Left lobe of liver (tissue), 2 donors: ENCODE data around the gene OLA1. TPM values are rescaled to one million over a fixed set of nuclear protein-coding genes. Genes with fewer than 3 reads are reported as not detected.

Experiments used
- ATAC-seq: fragments of 200-7000 bp; cut with Tn5 transposase; one replicate; pipeline ENCODE4 v1.9.1; 2020; ENCODE audit warnings: mild to moderate bottlenecking, moderate library complexity
- DNase-seq: peaks from one replicate; pipeline ENCODE4 v3.0.0-alpha.2; 2020; ENCODE audit warnings: low spot score
- total RNA-seq: library from RNA; stranded (reverse); gene quantifications from one replicate; pipeline ENCODE4 v1.2.1, GENCODE V29; 2021
- donor health status: DM: no; HTN: no; CAD: no; lungs with moderate emphysema.
- donor health status: DM: no; HTN: yes; CAD: no.

The OLA1 gene
- total RNA-seq, 1 donor from 2014 or later, result 20.0 TPM

DNA sequence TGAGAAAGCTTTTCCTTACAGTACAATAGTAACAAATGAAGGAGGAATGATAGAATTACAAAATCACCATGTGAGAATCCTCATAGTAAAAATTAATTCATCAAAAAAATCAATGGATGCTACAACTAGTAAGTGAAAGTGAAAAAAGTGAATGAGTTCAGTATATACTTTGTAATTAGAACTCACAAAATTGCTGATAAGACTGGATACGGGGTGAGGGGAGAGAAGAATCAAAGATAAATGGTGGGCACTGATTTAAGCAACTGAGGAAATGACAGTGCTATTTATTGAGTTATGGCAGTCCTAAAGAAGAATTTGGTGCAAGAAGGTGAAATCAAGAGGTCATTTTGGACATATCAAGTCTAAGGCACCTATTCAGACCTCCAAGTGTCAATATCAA lies 20.6 kb downstream of the OLA1 start:
- DNase-seq, result no peak
- ATAC-seq, result no peak

DNA sequence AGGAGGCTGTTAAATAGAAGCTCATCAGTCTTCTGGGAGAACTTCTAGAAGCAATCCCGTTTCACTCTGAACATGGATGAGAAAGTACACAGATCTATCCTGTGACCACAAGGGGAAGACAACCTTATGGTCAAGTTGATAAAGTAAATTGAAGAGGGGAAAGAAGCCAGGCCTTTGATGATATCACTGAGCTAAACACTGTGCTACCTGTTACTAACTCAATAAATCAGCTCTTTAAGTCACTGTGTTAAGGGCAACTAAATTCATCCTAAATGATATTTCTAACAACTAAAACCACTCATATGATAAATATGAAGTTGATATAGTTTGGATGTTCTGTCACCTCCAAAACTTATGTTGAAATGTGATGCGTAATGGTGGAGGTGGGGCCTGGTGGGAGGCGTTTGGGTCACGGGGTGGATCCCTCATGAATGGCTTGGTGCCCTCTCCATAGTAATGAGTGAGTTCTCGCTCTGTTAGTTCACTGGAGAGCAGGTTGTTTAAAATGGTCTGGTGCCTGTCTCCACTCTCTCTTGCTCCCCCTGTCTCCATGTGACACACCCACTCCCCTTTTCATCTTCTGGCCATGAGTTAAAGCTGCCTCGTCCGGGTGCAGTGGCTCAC lies 23.6 kb downstream of the OLA1 start:
- ATAC-seq (no peak), DNase-seq (no peak)

DNA sequence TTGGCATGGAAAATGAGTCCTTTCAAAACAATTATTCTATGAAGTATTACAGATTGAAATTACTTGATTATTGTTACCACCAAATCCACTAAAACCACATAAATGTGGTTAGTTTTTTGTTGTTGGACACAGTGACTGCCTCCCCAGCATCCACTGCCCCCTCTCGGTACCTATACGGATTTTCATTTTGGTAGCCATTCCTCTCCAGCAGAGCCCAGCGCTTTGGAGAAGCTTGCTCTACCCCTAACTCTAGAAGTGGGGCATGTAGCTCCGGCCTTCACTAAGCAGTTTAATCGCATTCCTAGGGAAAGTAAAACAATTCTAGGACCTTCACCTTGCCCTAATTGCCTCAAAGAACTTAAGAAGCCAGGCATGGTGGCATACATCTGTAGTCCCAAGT lies 24.2 kb downstream of the OLA1 start:
- ATAC-seq (no peak), DNase-seq (no peak)

DNA sequence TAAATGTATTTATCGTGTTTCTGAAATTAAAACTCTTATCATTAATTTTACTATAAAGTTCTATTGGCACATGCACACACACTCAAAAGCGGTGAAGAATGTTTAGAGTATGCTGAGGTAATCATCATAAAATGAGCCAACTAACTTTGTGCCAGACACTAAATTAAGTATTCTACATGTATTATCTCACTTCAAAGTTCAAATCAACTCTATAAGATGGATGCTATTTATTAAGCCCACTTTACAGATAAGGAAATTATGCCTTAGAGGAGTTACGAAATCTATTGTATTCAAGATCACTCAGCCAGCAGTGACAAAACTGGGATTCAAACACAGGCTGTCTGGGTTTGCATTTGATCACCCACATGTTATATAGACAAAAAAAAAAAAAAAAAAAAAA lies 24.9 kb downstream of the OLA1 start:
- no peak for ATAC-seq
- no peak for DNase-seq

DNA sequence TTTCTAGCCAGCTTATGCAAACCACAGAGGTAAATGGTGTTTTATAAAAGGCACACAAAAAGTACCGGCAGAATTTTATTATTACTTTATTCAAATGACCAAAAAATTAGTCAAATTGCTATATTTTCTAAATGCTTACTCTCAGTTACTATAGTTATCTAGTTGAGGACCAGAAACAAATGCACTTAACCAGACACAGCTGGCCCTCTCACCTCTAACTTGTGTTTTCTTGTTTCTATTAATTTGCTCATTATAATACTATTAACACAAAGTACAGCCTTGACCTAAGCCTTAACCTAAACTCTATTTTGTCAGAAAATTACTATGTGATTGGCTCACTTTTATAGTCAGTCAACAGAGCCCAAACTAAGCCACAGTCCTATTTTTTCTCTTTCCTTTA lies 26.2 kb downstream of the OLA1 start:
- no peak for DNase-seq

DNA sequence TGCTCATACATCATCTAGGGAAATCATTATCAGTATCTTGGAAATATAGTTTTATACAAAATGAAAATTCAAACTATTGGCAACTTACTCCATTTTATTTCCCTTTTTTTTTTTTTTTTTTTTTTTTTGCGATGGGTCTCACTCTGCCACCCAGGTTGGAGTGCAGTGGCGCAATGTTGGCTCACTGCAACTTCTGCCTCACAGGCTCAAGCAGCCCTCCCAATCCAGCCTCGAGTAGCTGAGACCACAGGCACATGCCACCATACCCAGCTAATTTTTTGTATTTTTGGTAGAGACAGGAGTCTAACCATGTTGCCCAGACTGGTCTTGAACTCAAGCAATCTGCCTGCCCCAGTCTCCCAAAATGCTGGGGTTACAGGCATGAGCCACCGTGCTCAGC lies 29.0 kb downstream of the OLA1 start:
- ATAC-seq, result no peak
- DNase-seq, result no peak

More for the DNA sequence above, 26.2 kb downstream of the OLA1 start:
- ATAC-seq, result no peak

DNA sequence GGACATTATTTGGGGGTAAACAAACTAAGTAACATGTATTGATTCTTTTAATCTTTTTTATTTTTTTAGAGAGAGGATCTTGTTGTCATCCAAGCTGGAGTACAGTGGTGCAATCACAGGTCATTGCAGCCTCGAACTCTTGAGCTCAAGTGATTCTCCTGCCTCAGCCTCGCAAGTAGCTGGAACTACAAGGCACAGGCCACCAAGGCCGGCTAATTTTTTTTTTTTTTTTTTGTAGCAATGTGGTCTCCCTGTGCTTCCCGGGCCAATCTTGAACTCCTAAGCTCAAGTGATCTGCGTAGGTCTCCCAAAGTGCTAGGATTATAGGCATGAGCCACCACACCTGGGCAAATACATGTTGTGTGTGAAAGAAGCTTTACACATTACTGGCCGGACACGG lies 29.6 kb downstream of the OLA1 start:
- no peak for ATAC-seq
- no peak for DNase-seq

DNA sequence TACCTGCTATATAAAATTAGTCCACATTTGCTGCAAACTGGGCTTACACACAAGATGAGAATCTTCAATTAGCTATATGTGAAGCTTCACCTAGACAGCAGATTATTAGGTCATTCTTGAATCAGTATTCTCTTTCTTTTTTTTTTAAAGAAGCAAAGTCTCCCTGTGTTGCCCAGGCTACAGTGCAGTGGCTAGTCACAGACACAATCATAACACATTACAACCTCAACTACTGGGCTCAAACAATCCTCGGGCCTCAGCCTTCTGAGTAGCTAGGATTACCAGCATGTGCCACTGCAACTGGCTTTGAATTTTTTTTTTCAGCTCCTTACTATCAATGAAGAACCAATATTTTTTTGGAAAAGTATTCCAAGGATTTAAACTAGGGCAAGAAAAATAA lies 30.5 kb downstream of the OLA1 start:
- ATAC-seq, result no peak
- no peak for DNase-seq

DNA sequence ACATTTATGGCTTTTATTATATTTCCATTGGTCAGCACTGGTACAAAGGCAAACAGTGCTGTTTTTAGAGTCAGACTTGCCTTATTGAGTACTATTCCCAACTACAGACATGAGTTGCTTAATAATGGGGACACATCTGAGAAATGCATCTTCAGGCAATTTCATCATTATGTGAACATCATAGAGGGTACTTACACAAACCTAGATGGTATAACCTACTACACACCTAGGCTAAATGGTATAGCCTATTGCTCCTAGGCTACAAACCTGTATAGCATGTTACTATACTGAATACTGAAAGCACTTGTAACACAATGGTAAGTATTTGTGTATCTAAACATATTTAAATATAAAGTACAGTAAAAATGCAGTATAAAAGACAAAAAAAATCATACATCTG lies 36.4 kb downstream of the OLA1 start:
- DNase-seq (no peak), ATAC-seq (no peak)

DNA sequence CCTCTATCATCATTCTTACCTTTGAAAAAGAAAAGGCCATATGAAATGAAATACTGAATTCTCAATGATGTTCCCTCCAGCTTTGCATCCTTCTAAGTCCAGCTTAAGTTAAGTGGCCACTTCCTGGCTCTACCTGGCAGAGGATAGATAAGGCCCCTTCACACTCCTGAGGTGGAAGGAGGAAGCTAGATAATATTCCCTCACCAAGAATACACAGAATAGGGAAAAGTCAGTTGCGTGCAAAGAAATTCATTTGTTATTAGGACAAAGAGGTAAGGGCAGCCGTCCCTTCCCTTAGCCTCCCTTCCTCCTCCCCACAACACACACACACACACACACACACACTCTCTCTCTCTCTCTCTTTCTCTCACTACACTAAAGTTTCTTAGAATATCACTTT lies 37.5 kb downstream of the OLA1 start:
- no peak for DNase-seq
- ATAC-seq, result no peak

DNA sequence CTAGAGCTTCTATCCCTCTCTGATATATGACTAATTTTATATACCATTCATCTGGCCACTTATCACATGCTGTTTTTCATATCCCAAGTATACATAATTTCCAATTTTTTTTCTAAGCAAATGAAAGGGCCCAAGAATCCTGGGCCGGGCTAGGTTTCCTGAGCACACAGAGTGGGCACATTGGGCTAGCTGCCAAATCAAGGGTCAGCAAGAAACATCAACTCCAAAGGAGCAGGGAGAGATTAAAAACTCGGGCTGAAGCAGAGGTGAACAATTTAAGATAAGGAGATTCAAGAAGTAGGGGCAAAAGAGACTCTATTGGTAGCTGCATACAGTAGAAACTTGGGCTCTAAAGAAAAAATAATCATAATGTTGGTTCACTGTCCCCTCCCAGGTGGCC lies 39.0 kb downstream of the OLA1 start:
- ATAC-seq, result no peak
- no peak for DNase-seq

DNA sequence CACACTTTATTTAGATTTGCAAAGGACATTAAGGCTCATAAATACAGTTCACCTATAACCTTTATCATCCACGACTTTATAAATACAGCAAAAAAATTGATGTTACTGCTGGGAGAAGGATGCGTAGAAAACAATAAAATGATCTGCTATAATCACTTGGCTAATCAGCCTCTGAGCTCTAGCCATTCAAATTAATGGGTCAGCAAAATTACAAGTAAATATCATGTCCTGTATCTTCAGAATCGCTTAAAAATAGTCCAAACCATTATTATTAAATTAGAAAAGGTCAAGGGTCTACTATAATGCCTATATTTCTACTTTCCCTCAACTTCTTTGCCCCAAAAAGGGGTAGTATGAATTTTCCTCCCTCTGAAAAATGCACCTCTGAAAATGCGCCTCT lies 40.3 kb downstream of the OLA1 start:
- no peak for DNase-seq
- ATAC-seq, result no peak

DNA sequence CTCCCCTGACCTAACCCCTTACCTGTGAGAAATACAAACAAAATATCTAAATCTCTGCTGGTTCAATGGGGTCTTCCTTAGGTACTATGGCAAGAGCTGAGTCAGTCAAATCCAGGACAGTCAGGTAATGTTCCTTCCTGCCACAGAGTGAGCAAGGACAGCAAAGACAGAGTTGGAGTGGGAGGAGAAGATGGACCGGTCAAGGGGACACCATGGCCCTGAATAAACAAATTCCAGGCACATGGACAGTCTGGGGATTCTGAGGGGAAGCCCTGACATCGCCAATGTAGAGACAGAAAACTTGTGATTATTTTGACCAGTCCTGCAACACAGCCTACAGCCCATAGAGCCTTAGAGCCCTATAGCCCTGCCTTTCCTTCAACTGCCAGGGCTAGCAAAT lies 42.8 kb downstream of the OLA1 start:
- ATAC-seq (no peak), DNase-seq (no peak)

DNA sequence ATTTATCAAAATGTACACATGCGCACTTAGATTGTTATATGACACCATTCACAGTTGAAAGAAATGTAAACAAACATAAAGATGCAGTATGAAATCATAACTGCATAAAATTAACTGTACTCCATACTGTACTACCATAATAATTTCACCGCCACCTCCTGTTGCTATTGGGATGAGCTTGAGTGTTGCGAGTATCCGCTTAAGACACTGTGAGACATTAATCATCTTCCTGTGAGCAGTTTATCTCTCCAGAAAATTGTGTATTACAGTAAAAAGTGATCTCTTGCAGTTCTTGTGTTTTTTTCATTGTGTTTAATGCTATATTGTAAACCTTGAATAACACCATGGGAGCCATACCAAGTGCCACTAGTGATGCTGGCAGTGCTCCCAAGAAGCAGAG lies 46.1 kb downstream of the OLA1 start:
- ATAC-seq (no peak), DNase-seq (no peak)

DNA sequence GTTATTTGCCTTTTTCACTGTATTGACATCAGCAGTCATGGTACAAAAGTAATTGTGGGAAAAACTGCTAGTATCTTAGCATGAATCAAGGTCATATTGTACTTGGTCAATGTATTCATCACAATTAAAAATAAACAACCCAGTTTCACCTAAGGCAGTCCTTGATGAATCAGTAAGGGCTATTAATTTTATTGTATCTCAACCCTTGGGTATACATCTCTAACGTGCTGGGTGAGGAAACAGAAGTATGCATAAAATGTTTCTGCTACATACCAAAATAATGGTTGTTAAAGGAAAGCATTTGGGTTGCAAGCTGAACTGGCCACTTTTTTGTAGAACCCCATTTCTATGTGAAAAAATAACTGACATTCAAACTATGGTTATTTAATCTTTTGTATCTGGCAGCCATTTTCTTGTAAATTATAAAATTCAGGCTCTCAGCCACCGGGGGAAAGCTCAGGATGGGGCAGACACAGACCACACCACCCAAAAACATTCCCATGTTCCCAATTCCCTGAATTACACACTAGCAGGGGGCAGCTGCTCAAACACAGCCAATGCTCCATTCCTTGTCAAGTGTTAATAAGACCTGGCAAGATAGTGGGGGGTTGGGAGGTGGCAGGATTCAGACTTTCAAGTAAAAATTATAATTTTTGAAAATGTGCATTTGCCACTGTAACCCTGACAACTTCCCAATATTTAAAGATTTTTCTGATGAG lies 49.3 kb downstream of the OLA1 start:
- ATAC-seq (no peak), DNase-seq (no peak)

DNA sequence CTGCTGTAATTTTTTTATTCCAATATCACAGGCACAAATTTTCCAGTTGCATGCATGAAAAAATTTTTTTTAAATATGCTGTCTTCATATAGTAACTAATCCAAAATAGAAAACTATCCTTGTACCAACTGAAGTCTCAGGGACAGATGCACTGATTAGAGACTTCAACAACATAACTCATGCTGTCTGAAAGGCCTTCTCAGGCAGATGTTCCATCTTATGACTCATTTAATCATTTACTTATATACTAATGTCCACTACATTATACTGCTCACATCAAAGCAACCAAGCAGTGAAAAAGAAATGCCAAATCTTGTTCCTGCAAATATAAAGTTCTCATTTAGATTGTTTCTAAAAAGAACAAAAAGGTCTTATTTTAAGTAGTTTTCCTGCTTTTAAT lies 53.1 kb downstream of the OLA1 start:
- no peak for ATAC-seq
- no peak for DNase-seq

DNA sequence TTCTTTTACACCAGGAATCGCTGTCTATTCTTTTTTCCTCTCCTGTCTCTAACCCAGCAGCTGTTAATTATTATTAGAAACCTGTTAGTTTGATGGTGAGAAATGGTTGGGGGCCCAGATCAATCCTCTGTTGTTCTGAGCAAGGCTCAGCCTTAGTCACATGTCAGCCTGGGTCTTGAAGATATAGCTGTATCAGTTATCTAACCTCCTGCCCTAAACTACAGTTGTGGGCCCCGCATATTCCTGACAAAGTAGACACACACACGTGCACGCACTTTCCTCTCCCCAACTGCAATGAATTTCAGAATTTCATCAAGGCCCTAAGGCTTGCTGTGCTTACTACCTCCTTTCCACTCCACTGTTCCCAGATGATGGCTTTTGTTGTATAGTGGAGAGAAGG lies 54.6 kb downstream of the OLA1 start:
- no peak for ATAC-seq
- DNase-seq, result no peak

DNA sequence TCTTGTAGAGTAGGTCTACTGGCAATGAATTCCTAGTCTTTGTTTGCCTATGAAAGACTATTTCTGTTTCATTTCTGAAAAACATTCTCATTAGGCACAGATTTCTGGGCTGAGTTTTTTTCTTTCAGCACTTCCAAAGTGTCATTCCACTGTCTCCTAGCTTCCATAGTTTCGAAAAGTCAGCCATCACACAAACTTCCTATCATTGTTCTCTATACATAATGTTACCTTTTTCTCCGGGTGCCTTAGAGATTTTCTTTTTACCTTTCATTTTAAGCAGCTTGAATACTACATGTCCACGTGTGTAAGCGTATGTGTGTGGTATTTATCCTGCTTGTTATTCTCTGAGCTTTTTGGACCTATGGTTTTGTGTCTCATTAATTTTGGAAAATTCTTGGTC lies 55.7 kb downstream of the OLA1 start:
- ATAC-seq (no peak), DNase-seq (no peak)

DNA sequence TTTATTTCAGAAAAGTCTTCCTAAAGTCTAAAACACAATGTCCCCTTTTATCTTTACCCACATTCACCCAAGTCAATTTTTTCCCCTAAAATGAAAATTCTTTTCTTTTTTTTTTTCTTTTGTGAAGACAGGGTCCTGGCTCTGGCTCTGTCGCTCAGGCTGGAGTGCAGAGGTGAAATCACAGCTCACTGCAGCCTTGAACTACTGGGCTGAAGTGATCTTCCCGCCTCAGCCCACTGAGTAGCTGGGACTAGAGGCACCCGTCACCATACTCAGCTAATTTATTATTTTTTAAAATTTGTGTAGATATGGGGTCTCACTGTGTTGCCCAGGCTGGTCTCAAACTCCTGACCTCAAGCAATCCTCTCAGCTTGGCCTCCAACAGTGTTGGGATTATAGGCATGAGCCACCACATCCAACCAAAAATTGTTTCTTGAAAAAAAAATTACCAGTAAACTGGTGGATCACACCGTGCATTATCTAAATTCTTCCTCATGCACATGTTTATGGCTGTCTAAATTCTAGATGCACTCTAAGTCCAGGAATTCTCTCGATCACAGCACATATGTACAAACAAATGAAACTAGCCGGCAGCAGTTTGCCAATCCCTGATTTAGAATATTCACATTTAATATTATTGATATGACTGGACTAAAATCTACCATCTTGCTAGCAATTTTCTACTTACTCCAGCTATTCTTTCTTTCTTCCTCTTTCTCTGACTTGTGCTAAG lies 56.8 kb downstream of the OLA1 start:
- DNase-seq (no peak), ATAC-seq (no peak)

DNA sequence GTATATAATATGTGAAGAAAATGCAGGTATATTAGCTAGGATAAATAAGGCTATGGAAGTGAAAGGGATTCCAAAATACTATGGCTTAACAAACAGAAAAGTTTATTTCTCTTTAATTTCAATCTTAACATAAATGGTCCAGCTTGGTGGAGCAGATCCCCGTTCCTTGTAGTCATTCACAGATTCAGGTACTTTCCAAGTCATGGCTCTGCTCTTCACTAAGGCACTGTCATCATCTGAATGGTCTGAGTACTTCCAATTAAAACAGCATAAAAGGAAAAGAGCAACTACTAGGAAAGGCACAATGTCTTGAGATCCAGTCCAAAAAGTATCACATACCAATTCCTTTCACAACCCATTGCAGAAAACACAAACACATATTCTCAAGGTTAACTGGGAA lies 63.4 kb downstream of the OLA1 start:
- ATAC-seq (no peak), DNase-seq (no peak)

DNA sequence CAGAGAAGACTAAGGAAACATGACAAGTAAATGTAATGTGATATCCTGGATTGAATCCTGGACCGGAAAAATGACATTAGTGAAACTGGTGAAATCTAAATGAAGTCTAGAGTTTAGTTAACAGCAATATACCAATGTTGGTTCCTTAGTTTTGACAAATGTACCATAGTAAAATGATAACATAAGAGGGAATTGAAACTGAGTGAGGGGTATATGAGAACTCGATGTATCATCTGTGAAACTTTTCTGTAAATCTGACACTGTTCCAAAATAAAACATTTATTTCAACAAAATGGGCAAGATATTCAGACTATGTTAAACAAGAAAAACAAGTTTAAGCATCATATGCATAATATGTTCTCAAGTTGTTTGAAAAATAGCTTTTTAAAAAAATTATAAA lies 63.8 kb downstream of the OLA1 start:
- no peak for DNase-seq
- ATAC-seq, result no peak

DNA sequence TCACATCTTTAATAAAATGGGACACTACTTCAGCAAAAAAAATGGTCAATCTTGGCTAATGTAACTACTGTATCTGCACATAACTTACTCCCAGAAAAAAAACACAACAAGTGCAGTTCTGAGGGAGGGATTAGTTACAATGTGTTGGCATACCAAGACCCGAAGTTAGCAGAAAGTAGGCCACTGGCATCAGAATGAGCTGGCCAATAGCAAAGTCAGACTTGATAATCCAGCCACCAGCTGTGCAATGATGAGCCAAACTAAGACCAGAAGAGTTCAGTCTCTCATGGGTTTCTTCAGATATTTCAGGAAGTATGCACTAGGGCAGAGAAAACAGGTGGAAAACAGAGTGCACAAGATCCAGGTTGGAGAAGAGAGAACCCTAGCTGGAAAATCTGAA lies 65.3 kb downstream of the OLA1 start:
- ATAC-seq (no peak), DNase-seq (no peak)
